HS-5 (cell line): ENCODE results near the gene SYCP2L.
"Not testable (repeated sequence)": the region's sequence is repeated elsewhere in the genome, so short reads cannot be mapped to it uniquely, and the experiment has no call there.

Experiments
- DNase-seq: peaks from one replicate; pipeline ENCODE4 v3.0.0-alpha.2; 2012; ENCODE audit warnings: low read depth

Gene SYCP2L

GRCh38 chr6:10880366-10880765 lies 6.5 kb upstream of the SYCP2L start:
- no peak for DNase-seq

DNA sequence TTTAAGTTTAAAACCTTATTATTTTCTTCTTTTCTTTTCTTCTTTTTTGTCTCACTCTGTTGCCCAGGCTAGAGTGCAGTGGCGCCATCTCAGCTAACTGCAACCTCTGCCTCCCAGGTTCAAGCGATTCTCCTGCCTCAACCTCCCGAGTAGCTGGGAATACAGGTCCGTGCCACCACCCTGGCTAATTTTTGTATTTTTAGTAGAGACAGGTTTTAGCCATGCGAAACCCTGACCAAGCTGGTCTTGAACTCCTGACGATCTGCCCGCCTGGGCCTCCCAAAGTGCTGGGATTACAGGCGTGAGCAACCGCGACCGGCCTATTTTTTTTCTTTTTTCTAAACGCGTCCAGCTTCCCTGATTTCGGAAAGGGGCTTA lies 4.6 kb upstream of the SYCP2L start:
- not testable (repeated sequence) for DNase-seq

GRCh38 chr6:10882657-10883171 lies 4.1 kb upstream of the SYCP2L start:
- no peak for DNase-seq

DNA sequence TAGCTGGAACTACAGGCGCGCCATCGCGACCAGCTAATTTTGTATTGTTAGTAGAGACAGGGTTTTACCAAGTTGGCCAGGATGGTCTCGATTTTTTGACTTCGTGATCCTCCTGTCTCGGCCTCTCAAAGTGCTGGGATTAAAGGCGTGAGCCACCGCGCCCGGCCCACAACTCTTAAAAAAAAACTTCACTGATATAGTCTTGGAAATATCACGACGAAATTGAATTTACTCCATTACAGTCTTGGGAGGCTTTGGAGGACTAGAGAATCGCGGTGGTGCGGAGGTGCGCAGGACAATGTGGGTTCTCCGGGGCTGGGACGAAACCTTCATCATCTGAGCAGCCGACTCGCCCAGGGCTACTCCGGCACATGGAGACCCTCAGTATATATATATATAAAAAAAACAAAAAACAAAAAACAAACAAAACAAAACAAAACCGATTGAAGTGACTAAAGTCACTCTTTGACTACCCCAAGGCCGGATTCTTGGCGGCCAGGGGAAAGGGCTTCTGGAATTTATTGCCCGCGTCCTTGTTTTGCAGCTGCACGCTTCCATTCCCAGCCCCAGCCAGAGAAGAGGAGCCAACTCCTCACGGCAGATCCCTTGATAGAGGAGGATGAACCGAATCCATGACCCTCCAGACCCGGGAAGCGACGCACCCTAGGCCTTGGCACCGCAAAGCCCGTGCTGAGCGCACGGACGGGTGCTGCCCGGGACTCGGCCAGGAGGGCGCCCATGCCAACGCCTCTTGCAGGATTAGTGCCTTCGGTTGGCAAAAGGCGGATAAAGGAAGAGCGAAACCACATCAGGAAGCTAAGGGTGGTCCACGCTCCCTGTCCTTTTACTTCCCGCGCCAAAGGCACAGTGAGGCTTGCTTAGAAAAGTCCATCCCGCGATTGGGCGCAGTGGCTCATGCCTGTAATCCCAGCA lies 3.3 kb upstream of the SYCP2L start:
- no peak for DNase-seq

DNA sequence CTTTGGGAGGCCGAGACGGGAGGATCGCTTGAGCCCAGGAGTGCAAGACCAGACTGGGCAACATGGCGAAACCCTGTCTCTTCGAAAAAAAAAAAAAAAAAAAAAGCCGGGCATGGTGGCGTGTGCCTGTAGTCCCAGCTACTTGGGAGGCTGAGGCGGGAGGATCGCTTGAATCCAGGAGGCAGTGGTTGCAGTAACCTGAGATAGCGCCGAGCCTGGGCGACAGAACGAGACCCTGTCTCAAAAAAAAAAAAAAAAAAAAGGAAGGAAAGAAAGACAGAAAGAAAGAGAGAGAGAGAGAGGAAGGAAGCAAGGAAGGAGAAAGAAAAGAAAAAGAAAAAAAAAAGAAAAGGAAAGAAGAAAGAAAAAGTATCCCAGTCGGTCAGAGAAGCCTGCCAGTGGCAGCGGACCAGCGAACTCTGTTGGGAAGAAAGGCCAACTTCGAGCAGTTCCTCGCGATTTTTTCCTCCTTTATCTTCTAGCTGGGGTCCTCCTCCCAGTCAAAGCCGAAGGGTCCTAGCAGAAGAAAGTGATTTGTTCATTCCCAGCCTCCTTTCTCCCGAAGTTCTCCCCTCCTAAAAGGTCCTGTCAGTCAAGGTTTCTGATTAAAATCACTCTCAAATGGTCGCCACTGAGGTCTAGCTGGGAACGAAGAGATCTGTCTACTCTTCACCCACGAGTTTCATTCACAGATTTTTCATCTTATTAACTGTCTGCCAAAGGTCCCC lies 2.4 kb upstream of the SYCP2L start:
- DNase-seq = no peak

GRCh38 chr6:10886365-10886690 lies 524 bp upstream of the SYCP2L start:
- not testable (repeated sequence) for DNase-seq

- DNase-seq = no peak
Observed at GRCh38 chr6:10890151-10890550, 3.3 kb downstream of the SYCP2L start.

DNA sequence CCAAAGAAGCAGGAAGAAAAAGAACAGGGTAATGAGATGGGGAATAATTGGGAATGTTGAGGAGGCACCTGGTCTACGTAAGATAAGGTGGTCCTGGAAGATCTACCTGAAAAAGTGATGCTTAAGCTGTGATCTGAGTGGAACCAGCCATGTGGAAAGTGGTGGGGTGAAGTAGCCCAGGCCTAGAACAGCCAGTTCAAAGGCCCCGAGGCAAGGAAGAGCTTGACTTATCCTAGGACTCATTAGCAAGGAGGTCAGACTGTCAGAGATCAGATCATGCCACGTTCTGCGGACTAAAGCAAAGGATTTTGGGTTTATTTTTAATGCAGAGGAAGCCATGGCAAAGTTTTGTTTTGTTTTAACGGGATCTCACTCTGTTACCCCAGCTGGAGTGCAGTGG lies 5.1 kb downstream of the SYCP2L start:
- no peak for DNase-seq

DNA sequence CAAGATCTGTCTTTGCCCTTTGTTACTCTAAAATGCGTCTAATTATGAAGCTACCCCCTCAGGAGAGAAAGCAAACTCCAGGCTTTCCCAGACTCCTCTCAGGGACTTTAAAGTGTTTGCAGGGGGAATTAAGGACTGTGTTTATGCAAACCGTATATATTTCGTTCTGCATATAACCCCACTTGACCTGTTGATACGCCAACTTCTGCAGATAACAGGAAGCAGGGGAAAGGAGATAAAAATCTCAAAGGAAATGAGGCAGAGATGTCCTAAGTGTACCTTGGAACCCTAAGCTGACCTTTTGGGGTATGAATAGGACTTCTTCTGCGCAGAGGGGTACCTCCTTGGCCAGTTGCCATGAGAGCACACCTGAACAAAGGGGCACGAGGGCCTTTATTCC lies 8.1 kb downstream of the SYCP2L start:
- no peak for DNase-seq

DNA sequence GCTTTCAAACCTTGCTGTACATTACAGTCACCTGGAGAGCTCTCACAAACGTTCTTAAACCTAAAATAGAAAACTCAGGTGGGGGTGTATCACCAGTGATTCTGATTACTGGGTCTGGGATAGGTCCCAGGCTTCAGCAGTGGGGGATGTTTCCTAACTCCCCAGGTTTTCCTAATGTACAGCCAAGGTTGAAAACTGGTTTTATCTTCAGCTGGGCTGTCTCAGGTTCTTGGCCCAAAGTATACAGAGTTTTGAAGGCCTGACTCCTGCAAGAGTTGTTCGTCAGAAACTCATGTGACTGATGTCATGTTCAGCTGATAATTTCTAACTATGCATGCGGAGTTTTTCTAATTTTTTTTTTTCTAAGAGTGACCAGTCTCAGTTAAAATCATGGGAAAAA lies 9.8 kb downstream of the SYCP2L start:
- no peak for DNase-seq

GRCh38 chr6:10901770-10902169 lies 14.9 kb downstream of the SYCP2L start:
- DNase-seq = no peak

DNA sequence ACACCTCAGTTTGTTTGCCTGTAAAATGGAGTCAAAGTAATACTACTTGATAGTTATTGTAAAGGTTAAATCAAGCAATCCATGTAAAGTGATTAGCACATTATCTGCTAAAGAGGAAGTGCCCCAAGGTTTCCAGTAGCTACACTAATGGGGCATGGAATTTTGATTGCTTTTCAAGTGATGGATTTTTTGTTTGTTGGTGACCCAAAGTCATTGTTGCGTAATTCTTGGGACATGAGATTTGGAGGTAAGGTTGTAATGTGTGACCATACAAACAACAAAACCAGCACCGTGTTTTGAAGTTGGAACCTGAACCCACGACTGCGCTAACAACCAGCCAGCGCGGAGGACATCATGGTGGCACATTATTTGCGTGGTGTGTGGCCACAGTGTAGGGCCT lies 17.2 kb downstream of the SYCP2L start:
- DNase-seq = no peak

- no peak for DNase-seq
Observed at GRCh38 chr6:10908228-10908627, 21.4 kb downstream of the SYCP2L start.

DNA sequence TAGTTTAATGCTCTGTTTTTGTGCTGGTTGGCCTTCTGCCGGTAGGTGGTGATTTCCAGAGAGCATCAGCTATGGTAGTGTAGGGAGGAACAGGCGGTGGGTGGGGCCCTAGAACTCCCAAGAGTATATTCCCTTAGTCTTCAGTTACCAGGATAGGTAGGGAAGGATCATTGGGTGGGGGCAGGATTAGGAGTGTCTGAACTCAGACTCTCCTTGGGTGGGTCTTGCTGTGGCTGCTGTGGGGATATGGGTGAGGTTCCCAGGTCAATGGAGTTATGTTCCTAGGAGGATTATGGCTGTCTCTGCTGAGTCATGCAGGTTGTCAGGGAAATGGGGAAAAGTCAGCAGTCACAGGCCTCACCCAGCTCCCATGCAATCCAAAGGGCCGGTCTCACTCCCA lies 32.7 kb downstream of the SYCP2L start:
- DNase-seq = not testable (repeated sequence)

DNA sequence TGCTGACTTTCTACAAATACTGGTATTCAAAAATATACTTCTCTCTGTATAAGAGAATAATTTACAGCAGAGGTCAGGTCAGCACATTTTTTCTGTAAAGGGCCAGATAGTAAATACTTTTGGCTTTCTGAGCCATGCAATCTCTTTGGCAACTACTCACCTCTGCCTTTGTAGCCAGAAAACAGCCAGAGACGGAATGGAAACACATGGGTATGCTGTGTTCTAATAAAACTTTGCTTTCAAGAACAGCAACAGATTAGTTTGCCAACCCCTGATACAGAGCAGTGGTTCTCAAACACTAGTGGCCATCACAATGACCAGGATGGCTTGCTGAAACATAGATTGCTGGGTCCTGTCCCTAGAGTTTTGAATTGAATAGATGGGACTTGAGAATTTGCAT lies 46.3 kb downstream of the SYCP2L start:
- no peak for DNase-seq

GRCh38 chr6:10939840-10940239 lies 53.0 kb downstream of the SYCP2L start:
- no peak for DNase-seq

DNA sequence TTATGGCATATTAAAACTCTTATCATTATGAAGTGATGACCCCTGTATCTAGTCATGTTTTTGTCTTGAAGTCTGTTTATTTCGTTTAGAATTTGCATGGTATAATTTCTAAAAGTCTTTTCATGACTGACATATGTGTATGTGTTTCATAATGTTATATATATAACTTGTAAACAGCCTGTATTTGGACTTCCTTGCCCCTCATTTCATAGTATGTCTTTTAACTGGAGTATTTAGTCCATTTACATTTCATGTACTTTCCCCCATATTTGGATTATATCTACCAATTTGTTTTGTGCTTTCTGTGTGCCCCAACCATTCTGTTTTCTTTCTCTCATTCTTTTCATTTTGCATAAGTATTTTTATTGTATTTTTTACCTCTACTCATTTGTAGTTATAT lies 59.0 kb downstream of the SYCP2L start:
- no peak for DNase-seq

- no peak for DNase-seq
Observed at GRCh38 chr6:10947966-10948365, 61.1 kb downstream of the SYCP2L start.

- no peak for DNase-seq
Observed at GRCh38 chr6:10949579-10950490, 63.0 kb downstream of the SYCP2L start.

- DNase-seq = peak; percentile 58
Observed at GRCh38 chr6:10951675-10952282, 64.9 kb downstream of the SYCP2L start.

DNA sequence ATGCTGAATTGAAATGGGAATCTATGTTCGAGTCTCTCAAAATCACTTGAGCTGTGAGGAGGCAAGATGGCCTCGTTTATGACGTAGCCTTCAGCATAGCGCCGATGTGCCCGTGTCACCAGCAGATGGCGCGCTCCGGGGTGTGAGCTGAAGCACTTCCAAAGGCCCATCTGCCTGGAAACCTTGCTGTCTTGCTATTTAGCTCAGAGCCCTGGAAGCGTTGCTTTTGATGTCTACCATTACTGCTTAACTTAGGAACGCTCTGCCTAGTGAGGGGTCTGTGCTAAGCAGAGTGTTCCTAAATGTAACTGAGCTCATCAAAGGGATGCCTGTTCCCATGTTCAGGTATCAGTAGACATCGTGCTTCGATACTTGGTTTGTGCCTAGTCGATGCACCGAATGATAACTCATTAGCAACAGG lies 67.7 kb downstream of the SYCP2L start:
- DNase-seq = no peak

DNA sequence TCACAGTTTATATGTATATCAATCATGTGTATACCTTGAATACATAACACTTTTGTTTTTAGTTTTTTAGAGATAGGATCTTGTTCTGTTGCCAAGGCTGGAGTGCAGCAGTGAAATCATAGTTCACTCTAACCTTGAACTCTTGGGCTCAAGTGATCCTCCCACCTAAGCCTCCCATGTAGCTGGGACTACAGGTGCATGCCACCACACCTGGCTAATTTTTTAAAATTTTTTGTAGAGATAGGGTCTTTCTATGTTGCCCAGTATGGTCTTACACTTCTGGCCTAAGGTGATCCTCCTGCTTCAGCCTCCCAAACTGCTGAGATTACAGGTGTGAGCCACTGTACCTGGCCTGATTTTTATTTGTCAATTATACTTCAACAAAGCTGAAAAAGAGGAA lies 69.9 kb downstream of the SYCP2L start:
- DNase-seq = no peak
